Liver (tissue), 9 donors: ENCODE data around the gene TRIO. TPM values are rescaled to one million over a fixed set of nuclear protein-coding genes. Genes with fewer than 3 reads are reported as not detected.

Experiments
- DNase-seq: peaks from one replicate; pipeline ENCODE4 v3.0.0-alpha.2; 2017; ENCODE audit warnings: low spot score
- H3K27ac ChIP-seq, 2 donors: one replicate each; pipeline ENCODE4 v1.7.0; 2013; ENCODE audit warnings: inconsistent platforms in 2 of 2, low read length in 2 of 2, control low read depth in 1 of 2, low read depth in 1 of 2, mild to moderate bottlenecking in 1 of 2
- H3K27me3 ChIP-seq, 4 donors: one replicate each; pipeline versions ENCODE4 v1.6.1 to v1.7.0; 2013; ENCODE audit warnings: low read length in 3 of 4, inconsistent platforms in 1 of 4, mild to moderate bottlenecking in 1 of 4, moderate library complexity in 1 of 4; ENCODE audit not compliant: control insufficient read depth in 4 of 4, insufficient read depth in 4 of 4
- H3K36me3 ChIP-seq, 4 donors: one replicate each; pipeline versions ENCODE4 v1.6.1 to v1.7.0; 2013; ENCODE audit warnings: low read length in 3 of 4, mild to moderate bottlenecking in 3 of 4, low read depth in 1 of 4, moderate library complexity in 1 of 4; ENCODE audit not compliant: control insufficient read depth in 4 of 4, insufficient read depth in 3 of 4
- H3K4me1 ChIP-seq, 4 donors: one replicate each; pipeline versions ENCODE4 v1.6.1 to v1.7.0; 2013; ENCODE audit warnings: low read length in 3 of 4, mild to moderate bottlenecking in 3 of 4, moderate library complexity in 1 of 4; ENCODE audit not compliant: control insufficient read depth in 4 of 4, insufficient read depth in 4 of 4
- H3K4me3 ChIP-seq, 3 donors: one replicate each; pipeline versions ENCODE4 v1.6.1 to v1.7.0; 2013; ENCODE audit warnings: low read length in 3 of 3, control low read depth in 1 of 3, low read depth in 1 of 3, mild to moderate bottlenecking in 1 of 3
- H3K9ac ChIP-seq, 2 donors: one replicate each; pipeline ENCODE4 v1.7.0; 2013; ENCODE audit warnings: low read length in 2 of 2, mild to moderate bottlenecking in 2 of 2, moderate library complexity in 2 of 2, control low read depth in 1 of 2, low read depth in 1 of 2
- H3K9me3 ChIP-seq, 4 donors: one replicate each; pipeline versions ENCODE4 v1.6.1 to v1.7.0; 2013; ENCODE audit warnings: low read length in 3 of 4; ENCODE audit not compliant: control insufficient read depth in 4 of 4
- FOXA2 ChIP-seq: IDR thresholded peaks from 2 replicates; pipeline ENCODE4 v1.6.1; 2016; ENCODE audit warnings: antibody characterized with exemption
- GABPA ChIP-seq, 2 donors: IDR thresholded peaks in 1 of 2; conservative IDR thresholded peaks in 1 of 2; 2 replicates each; pipeline ENCODE4 v1.6.1; 2016; ENCODE audit warnings: antibody characterized with exemption in 2 of 2, mild to moderate bottlenecking in 1 of 2, moderate library complexity in 1 of 2
- HNF4G ChIP-seq: IDR thresholded peaks from 2 replicates; pipeline ENCODE4 v1.6.1; 2016; ENCODE audit warnings: antibody characterized with exemption
- RAD21 ChIP-seq, 2 donors: IDR thresholded peaks; 2 replicates each; pipeline ENCODE4 v1.6.1; 2016; ENCODE audit warnings: antibody characterized with exemption in 2 of 2, mild to moderate bottlenecking in 2 of 2
- RXRA ChIP-seq, 2 donors: IDR thresholded peaks; 2 replicates each; pipeline ENCODE4 v1.6.1; 2017 to 2018; ENCODE audit warnings: antibody characterized with exemption in 2 of 2, mild to moderate bottlenecking in 1 of 2
- WGBS: extraction: QIAGEN DNeasy Blood & Tissue Kit; methylation state at CpG from one replicate; pipeline ENCODE4 v1.1.7; 2013; 5-methylcytosine and 5-hydroxymethylcytosine counted together
- polyA plus RNA-seq, 2 donors: library from polyadenylated mRNA; stranded (reverse) in 1 of 2; unstranded in 1 of 2; fragments of 200-250 nt in 1 of 2; fragments of >200 nt in 1 of 2; fragmentation: Nextera tagmentation in 1 of 2; extraction: Ambion mirVana in 1 of 2; gene quantifications; one replicate each; pipeline versions ENCODE4 v1.2.1 to v1.2.3, GENCODE V29; 2013 to 2015
- total RNA-seq, 2 donors: library from RNA; depleted of rRNA; stranded (reverse); fragments of >200 nt; gene quantifications; one replicate each; pipeline ENCODE4 v1.2.3, GENCODE V29; 2014
- TF ChIP-seq, protein P1 (sequence below): IDR thresholded peaks from 2 replicates; pipeline ENCODE4 v1.6.1; 2016; ENCODE audit warnings: antibody characterized with exemption, mild to moderate bottlenecking
- TF ChIP-seq, protein P2 (sequence below): IDR thresholded peaks from 2 replicates; pipeline ENCODE4 v1.6.1; 2016; ENCODE audit warnings: antibody characterized with exemption
- donor health status: healthy.
- donor health status: healthy.
- donor health status: healthy.
- donor health status: healthy.
- donor health status: healthy.

TRIO gene
- total and polyA plus RNA-seq, 4 donors = 8.5 to 86.2 (median 16.0) TPM

GRCh38 chr5:14405267-14405666, 262.1 kb downstream of the TRIO start (continued):
- TF ChIP-seq, protein P1, sequence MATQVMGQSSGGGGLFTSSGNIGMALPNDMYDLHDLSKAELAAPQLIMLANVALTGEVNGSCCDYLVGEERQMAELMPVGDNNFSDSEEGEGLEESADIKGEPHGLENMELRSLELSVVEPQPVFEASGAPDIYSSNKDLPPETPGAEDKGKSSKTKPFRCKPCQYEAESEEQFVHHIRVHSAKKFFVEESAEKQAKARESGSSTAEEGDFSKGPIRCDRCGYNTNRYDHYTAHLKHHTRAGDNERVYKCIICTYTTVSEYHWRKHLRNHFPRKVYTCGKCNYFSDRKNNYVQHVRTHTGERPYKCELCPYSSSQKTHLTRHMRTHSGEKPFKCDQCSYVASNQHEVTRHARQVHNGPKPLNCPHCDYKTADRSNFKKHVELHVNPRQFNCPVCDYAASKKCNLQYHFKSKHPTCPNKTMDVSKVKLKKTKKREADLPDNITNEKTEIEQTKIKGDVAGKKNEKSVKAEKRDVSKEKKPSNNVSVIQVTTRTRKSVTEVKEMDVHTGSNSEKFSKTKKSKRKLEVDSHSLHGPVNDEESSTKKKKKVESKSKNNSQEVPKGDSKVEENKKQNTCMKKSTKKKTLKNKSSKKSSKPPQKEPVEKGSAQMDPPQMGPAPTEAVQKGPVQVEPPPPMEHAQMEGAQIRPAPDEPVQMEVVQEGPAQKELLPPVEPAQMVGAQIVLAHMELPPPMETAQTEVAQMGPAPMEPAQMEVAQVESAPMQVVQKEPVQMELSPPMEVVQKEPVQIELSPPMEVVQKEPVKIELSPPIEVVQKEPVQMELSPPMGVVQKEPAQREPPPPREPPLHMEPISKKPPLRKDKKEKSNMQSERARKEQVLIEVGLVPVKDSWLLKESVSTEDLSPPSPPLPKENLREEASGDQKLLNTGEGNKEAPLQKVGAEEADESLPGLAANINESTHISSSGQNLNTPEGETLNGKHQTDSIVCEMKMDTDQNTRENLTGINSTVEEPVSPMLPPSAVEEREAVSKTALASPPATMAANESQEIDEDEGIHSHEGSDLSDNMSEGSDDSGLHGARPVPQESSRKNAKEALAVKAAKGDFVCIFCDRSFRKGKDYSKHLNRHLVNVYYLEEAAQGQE = no peak

- Histone ChIP-seq H3K9ac (no peak overlapping the region), H3K9me3 (no peaks in the 10 kb centered on the region), H3K36me3 (peaks cover 7 to 42% (median 21%) of the 10 kb centered on the region in 4 donors), H3K27ac (no peak overlapping the region), H3K4me1 (no peaks in the 10 kb centered on the region), H3K27me3 (no peaks in the 10 kb centered on the region), H3K4me3 (no peak overlapping the region)
- TF ChIP-seq FOXA2 (no peak), GABPA (IDR thresholded peaks at IDR 0.05 in 1 of 2, conservative IDR thresholded peaks at IDR 0.05 in 1 of 2) (no peak)
- TF ChIP-seq, protein P1 = no peak
- no peak for DNase-seq
- WGBS = 90% methylated on average over 22 of the region's 22 CpGs
Observed at GRCh38 chr5:14405706-14406553, 262.8 kb downstream of the TRIO start.

DNA sequence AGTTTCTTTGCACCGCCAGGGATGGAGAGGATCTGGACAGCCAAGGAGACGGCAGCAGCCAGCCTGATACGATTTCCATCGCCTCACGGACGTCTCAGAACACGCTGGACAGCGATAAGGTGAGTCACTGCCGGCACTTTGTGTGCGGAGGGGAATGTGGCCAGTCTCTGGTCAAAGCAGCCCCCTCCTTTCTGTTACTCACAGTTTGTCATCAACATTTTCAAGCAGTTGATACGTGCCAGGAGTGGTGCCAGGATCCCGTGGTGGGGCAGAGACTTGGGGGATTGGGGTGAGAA, 263.4 kb downstream of the TRIO start:
- Histone ChIP-seq H3K4me3 (no peak overlapping the region), H3K27me3 (no peaks in the 10 kb centered on the region), H3K4me1 (no peaks in the 10 kb centered on the region), H3K9ac (no peak overlapping the region), H3K36me3 (peaks cover 8 to 44% (median 21%) of the 10 kb centered on the region in 4 donors), H3K27ac (no peak overlapping the region), H3K9me3 (no peaks in the 10 kb centered on the region)
- TF ChIP-seq, protein P2, sequence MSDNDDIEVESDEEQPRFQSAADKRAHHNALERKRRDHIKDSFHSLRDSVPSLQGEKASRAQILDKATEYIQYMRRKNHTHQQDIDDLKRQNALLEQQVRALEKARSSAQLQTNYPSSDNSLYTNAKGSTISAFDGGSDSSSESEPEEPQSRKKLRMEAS = no peak
- TF ChIP-seq HNF4G = no peak
- TF ChIP-seq RXRA (IDR thresholded peaks at IDR 0.05) = no peak
- TF ChIP-seq, protein P1 = no peak
- TF ChIP-seq GABPA (IDR thresholded peaks at IDR 0.05 in 1 of 2, conservative IDR thresholded peaks at IDR 0.05 in 1 of 2) = no peak
- TF ChIP-seq RAD21 (IDR thresholded peaks at IDR 0.05) = no peak
- 95% methylated on average over 12 of the region's 12 CpGs for WGBS
- DNase-seq = no peak
